Measurements from ENCODE around the gene GPC6.

GRCh38 chr13:94112227-94112626 is 885.6 kb downstream of the GPC6 start:
- TF ChIP-seq FOS (IDR thresholded peaks at IDR 0.05; ENCODE audit: extremely low read depth, insufficient read length) (no peak), CTCF (IDR thresholded peaks at IDR 0.05 in 2 of 3, conservative IDR thresholded peaks at IDR 0.05 in 1 of 3; ENCODE audit: insufficient read depth in 2 of 3, low read depth in 1 of 3, low read length in 3 of 3) (no peak), CHD4 (IDR thresholded peaks at IDR 0.05; ENCODE audit: insufficient read depth, insufficient replicate concordance, low read depth, low read length, poor library complexity, severe bottlenecking) (no peak), SIRT6 (IDR thresholded peaks at IDR 0.05; ENCODE audit: low read depth, low read length) (no peak), REST (IDR thresholded peaks at IDR 0.05; ENCODE audit: borderline replicate concordance) (no peak), REST (CRISPR knock-in tag; IDR thresholded peaks at IDR 0.05; ENCODE audit: low read depth) (no peak), CSDE1 (IDR thresholded peaks at IDR 0.05) (no peak), ASH1L (IDR thresholded peaks at IDR 0.05; ENCODE audit: borderline replicate concordance, low read depth, partially characterized antibody) (no peak), USF2 (CRISPR knock-in tag; IDR thresholded peaks at IDR 0.05) (no peak), MAX (CRISPR knock-in tag; IDR thresholded peaks at IDR 0.05) (no peak), FOXO4 (CRISPR knock-in tag; IDR thresholded peaks at IDR 0.05) (no peak), PATZ1 (CRISPR knock-in tag; IDR thresholded peaks at IDR 0.05; ENCODE audit: borderline replicate concordance) (no peak), YY1 (IDR thresholded peaks at IDR 0.05; ENCODE audit: borderline replicate concordance in 1 of 3, control insufficient read depth in 1 of 3, extremely low read depth in 1 of 3, insufficient read depth in 3 of 3, insufficient read length in 1 of 3, insufficient replicate concordance in 2 of 3, low read depth in 1 of 3, low read length in 2 of 3) (no peak), LCOR (CRISPR knock-in tag; IDR thresholded peaks at IDR 0.05) (no peak), ZBTB17 (CRISPR knock-in tag; IDR thresholded peaks at IDR 0.05) (no peak)
